Activated CD4-positive, alpha-beta T cell treated with anti-CD3 and anti-CD28 coated beads, Interleukin-2, amount 50 U/mL, for 4 hours (primary cell): ENCODE measurements around the gene KCNC2.

Source experiments
- DNase-seq, 2 experiments: peaks; one replicate each; pipeline ENCODE4 v3.0.0-alpha.2; 2020

The KCNC2 gene

GRCh38 chr12:75157385-75157784 is 52.3 kb downstream of the KCNC2 start:
- no peak for DNase-seq

- DNase-seq: no peak
Observed at GRCh38 chr12:75155962-75156361, 53.7 kb downstream of the KCNC2 start.

DNA sequence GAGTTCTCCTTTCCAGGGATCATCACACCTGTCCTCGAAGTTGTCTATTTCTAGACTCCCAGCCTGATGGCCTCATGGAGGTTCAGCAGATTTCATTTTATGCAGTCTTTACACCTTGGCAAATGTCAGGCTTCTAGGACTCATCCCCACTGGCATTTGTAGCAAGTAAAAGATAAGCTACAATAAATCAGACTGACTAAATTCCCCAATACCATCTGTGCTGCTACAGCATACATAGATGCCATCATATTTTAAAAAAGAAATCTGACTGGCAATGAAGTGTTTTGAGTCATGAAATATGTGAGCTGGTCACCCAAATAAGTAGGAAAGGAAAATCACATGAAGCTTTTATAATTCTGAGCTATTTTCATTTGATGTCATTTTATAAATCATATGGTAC is 55.3 kb downstream of the KCNC2 start:
- DNase-seq: no peak

DNA sequence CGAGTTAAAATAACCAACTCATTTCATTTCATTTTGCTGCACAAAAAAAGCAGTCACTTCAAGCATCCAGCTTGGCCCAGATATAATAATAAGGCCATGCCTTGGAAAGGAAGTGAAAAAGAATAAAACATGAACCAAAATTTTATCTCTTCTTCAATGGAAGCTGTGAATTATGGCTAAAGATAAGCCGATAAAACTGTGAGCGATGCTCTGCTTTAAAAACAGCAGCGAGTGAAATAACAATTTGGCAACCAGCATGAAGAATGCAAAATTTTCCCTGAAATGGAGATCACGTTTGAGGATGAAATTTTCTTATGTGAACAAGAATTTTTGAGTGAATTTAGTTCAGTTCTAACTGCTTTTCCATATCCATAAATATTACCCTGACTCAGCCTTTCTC is 70.4 kb downstream of the KCNC2 start:
- no peak for DNase-seq

- no peak for DNase-seq
Observed at GRCh38 chr12:75137896-75138295, 71.7 kb downstream of the KCNC2 start.

DNA sequence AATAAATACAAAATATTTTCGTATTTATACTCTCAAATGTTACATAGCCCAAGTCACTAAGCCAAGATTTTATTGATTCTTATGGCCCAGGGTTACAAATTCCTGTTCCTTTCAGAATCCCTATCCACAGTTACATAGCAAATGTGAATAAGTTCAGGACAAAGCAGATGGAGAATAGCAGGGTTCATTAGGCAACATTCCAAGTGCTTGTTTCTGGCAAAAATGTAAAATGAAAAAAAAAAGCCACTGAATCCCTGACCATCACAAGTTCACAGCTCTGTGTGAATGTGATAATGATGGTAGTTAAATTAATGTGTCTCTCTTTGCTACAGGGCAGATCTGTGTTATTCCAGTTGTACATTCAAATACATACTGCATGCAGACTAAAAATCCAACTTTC is 74.6 kb downstream of the KCNC2 start:
- DNase-seq: no peak

GRCh38 chr12:75130811-75131210 is 78.8 kb downstream of the KCNC2 start:
- no peak for DNase-seq

GRCh38 chr12:75129275-75129674 is 80.4 kb downstream of the KCNC2 start:
- no peak for DNase-seq

GRCh38 chr12:75121036-75121705 is 88.5 kb downstream of the KCNC2 start:
- DNase-seq: no peak

DNA sequence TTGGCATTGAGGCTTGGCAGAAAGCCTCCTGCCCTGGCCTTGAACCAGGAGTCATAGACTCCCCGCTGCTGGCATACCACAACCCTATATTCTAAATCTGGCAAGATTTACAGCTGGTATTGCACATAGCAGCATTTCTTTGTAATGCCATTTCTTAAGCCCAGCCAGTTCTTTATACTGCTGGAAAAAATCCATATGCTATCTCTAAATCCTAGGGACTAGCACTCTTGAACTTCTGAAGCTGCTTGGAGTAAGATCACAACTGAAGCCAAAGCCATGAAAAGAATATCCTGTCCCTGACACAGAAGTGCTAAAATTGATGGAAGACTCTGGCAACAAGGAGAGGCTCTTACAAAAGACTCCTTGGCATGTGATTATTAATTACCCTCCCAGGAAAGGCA is 89.3 kb downstream of the KCNC2 start:
- no peak for DNase-seq

- no peak for DNase-seq
Observed at GRCh38 chr12:75116646-75117198, 92.9 kb downstream of the KCNC2 start.

GRCh38 chr12:75115748-75116147 is 93.9 kb downstream of the KCNC2 start:
- no peak for DNase-seq

- no peak for DNase-seq
Observed at GRCh38 chr12:75103822-75104221, 105.8 kb downstream of the KCNC2 start.

DNA sequence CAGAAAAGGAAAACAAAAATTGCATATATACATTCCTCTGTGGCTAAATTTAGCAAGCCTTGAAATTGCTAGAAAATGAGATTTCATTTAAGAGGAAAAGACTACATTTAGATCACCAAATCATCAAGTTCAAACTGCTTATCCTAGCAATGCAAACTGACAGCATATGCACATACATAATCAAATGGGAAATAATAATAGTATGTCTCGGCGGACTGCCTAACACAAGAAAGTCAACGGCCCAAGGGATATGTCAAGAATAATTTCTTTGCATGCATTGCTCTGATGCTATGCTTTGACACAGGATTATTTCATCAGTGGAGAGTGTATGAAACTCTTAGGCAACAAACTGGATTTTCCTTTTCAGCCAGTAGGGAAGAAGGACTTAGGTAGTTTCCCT is 107.9 kb downstream of the KCNC2 start:
- DNase-seq: no peak

DNA sequence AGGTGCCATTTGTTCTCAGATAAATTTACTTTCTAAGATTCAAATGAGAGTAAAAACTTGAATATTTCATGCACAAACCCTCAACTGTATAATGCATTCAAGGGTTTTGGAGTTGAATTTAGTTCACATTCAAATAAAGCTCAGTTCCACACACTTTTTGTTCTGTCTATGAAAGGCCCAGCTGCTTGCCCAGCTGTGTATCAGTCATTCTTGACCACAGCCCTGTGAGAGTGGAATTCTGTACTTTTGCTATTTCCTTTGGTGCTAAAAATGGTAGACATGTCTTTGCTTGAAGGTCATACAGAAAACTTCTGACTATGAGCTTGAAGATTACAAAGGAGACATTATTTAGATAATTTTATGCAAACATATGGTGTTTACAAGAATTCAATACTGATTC is 110.4 kb downstream of the KCNC2 start:
- no peak for DNase-seq

- DNase-seq: no peak
Observed at GRCh38 chr12:75097003-75097402, 112.6 kb downstream of the KCNC2 start.

- DNase-seq: no peak
Observed at GRCh38 chr12:75087654-75088053, 122.0 kb downstream of the KCNC2 start.

GRCh38 chr12:75086091-75087038 is 123.3 kb downstream of the KCNC2 start:
- no peak for DNase-seq

GRCh38 chr12:75081305-75081704 is 128.3 kb downstream of the KCNC2 start:
- DNase-seq: no peak

GRCh38 chr12:75080582-75080981 is 129.1 kb downstream of the KCNC2 start:
- DNase-seq: no peak

DNA sequence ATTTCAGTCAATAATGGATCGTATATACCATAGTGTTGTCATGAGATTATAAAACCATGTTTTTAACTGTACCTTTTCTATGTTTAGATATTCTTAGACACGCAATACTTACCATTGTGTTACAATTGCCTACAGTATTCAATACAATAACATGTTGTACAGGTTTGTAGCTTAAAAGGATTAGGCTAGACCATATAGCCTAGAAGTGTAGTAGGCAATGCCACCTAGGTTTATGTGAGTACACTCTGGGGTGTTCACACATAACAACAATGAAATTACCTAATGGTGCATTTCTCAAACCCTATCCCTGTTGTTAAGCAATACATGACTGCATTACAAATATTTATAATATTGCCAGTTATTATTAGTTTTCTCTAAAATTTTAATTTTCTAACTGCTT is 144.2 kb downstream of the KCNC2 start:
- DNase-seq: no peak

DNA sequence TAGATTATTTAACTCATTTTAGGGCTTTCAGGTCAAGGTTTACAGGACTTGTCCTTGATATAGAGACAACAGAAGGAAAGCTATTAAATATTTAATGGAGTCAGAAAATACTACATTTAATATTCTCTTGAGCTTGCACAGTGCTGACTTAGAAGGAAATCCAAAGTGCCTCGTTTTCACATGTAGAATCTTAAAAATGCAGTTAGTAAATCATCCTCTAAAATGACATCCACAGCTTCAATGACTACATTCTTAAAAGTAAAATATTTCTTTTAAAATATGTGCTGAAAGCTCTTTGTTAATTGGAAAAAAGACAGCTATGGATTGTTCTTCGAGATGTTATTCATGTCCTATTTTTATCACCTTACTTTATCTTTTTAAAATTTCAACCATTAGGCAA is 146.9 kb downstream of the KCNC2 start:
- DNase-seq: no peak

DNA sequence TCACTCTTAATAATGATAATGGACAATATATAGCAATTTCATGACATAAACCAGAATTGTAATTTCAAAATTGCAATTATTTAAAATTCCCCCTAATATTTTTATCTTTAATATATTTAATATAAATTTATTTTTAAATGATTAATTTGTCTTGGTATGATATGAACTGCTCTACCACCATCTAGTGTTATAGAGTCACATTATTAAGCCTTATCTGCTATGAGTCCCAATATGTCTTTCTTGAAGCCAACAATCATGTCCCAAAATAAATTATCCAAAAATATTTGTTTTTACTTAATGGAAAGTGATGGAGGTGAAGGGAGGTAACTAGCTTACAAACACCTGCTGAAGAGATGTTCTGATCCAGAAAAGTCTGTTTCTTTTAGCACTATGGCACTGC is 151.4 kb downstream of the KCNC2 start:
- DNase-seq: no peak

GRCh38 chr12:75048767-75049166 is 160.9 kb downstream of the KCNC2 start:
- no peak for DNase-seq
